ENCODE data around the gene AGO3.

AGO3 gene

DNA sequence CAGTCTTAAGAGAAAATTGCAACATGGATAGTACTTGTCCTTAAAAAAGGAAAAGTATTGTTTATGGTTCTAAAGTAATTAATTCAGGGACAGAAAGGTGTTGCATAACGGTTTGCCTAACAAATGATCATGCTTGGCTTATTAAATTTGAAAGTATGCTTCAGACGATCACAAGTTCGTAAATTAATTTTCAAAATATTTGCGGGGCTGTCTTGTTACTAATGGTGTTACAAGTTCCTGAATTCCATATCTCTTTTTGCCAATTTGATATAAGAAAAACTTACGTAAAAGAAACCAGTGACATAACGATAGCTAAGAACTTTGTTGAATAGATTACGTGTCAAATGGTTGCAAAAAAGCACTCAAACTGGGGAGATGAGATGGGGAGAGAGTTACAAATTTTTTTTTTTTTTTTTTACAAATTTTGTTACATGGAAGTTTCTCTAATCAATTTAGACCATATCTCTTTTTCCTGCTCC is 1.3 kb downstream of the AGO3 start:
- DNase-seq (ENCODE audit: low spot score): no peak
- in situ Hi-C loops (cut with MboI; ENCODE audit: low pct_unique_long_range_greater_than_20kb, low sequenced_read_pairs, unreplicated experiment): no loop called here

DNA sequence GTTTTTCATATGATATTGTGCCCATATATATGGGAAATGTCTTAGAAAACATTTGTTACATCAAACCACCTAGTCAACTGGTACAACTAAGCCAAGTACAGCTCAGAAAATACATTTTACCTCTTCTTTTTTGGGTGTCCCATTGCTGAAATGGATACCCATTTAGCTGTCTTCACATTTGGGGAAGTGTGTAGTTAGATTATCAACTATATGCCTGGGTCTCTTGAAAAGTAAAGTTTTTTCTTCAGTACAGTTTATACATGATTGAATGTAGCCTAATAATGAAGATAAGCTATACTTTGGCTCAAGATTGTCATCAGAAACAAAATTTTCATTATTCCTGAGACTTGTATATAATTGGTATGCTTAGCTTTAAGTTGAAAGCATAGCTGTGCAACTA is 2.0 kb downstream of the AGO3 start:
- in situ Hi-C loops (cut with MboI; ENCODE audit: low pct_unique_long_range_greater_than_20kb, low sequenced_read_pairs, unreplicated experiment): no loop called here
- TF ChIP-seq, protein P1, sequence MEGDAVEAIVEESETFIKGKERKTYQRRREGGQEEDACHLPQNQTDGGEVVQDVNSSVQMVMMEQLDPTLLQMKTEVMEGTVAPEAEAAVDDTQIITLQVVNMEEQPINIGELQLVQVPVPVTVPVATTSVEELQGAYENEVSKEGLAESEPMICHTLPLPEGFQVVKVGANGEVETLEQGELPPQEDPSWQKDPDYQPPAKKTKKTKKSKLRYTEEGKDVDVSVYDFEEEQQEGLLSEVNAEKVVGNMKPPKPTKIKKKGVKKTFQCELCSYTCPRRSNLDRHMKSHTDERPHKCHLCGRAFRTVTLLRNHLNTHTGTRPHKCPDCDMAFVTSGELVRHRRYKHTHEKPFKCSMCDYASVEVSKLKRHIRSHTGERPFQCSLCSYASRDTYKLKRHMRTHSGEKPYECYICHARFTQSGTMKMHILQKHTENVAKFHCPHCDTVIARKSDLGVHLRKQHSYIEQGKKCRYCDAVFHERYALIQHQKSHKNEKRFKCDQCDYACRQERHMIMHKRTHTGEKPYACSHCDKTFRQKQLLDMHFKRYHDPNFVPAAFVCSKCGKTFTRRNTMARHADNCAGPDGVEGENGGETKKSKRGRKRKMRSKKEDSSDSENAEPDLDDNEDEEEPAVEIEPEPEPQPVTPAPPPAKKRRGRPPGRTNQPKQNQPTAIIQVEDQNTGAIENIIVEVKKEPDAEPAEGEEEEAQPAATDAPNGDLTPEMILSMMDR (IDR thresholded peaks at IDR 0.05; ENCODE audit: extremely low read depth, insufficient read depth, missing control alignments): no peak
- DNase-seq (ENCODE audit: low spot score): no peak

More for the DNA sequence above, 1.3 kb downstream of the AGO3 start:
- TF ChIP-seq, protein P1 (IDR thresholded peaks at IDR 0.05; ENCODE audit: extremely low read depth, insufficient read depth, missing control alignments): no peak

DNA sequence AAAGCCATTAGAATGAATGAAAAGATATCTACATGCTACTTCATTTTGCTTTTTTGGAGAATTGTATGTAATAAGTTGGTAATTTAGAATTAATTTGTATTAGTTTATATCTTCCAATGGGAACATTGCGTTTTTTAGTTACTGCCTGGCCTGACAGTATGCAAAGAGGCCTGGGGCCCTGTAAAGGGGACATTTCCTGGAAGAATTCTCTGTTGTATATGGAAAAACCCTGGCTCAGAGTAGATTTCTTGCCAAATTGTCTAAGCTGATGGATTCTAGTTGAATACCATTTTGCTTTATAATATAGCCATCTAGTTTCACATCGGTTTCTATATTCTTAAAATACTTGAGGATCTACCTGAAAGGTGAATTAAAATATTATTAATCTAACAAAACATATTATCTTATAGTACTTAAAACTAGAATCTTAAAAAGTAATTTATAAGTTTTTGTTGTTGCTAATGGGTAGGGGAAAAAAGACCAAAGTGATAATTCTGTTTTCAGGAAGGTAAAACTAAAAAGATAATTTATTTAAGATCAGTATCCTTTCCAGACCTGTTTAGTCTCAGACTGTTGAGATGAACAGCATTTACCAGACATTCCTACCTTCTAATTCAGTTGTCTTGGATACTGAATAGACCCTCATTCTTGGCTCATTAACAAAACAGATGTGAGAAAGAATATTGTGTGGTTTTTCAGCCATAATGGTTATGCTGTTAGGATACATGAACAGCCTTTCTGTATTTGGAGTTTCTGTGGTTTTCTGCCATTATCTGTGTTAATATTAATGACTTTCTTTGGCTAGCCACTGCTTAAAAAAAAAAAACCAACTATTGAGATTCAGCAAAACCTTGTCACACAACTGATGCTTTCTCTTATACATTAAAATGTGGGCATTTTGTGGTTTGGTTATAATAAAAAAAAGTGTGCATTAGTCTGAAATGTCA is 4.8 kb downstream of the AGO3 start:
- no peak for DNase-seq (ENCODE audit: low spot score)
- TF ChIP-seq, protein P1 (IDR thresholded peaks at IDR 0.05; ENCODE audit: extremely low read depth, insufficient read depth, missing control alignments): no peak
- in situ Hi-C loops (cut with MboI; ENCODE audit: low pct_unique_long_range_greater_than_20kb, low sequenced_read_pairs, unreplicated experiment): no loop called here

DNA sequence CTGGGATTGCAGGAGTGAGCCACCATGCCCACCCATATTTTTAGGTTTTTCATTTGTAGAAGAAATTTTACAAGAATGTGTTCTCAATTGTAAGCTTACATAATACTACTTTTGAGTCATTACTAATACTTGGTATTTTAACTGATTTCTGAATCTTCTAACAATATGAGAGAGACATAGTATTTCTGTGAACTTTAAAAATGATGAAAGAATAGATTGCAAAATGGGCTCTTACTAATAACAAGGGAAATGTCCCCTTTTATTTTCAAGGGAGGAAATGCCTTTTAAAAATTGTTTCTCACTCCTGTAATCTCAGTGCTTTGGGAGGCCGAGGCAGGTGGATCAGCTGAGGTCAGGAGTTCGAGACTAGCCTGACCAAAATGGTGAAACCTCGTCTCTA is 5.9 kb downstream of the AGO3 start:
- DNase-seq (ENCODE audit: low spot score): no peak
- in situ Hi-C loops (cut with MboI; ENCODE audit: low pct_unique_long_range_greater_than_20kb, low sequenced_read_pairs, unreplicated experiment): no loop called here
- TF ChIP-seq, protein P1 (IDR thresholded peaks at IDR 0.05; ENCODE audit: extremely low read depth, insufficient read depth, missing control alignments): no peak

GRCh38 chr1:35939484-35939883 is 8.6 kb downstream of the AGO3 start:
- in situ Hi-C loops (cut with MboI; ENCODE audit: low pct_unique_long_range_greater_than_20kb, low sequenced_read_pairs, unreplicated experiment): no loop called here
- DNase-seq (ENCODE audit: low spot score): no peak
- TF ChIP-seq, protein P1 (IDR thresholded peaks at IDR 0.05; ENCODE audit: extremely low read depth, insufficient read depth, missing control alignments): no peak

DNA sequence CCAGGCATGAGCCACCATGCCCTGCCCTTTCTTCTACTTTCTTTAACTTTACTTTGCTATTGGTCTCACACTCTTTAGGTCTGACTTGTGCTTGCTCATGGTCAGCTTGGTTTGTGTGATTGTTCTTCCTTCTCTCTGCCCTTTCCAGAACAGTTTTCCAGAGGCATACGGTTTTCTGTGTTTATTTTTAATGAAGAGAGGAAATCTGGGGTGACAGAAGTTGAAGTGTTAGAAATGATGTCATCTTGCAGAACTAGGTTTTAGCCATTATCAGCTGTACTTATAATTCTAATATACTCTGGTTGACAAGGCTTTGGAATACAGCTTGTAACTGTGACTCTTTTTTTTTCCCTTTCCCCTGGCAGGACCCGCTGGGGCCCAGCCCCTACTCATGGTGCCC is 14.4 kb downstream of the AGO3 start:
- in situ Hi-C loops (cut with MboI; ENCODE audit: low pct_unique_long_range_greater_than_20kb, low sequenced_read_pairs, unreplicated experiment): no loop called here
- DNase-seq (ENCODE audit: low spot score): no peak
- TF ChIP-seq, protein P1 (IDR thresholded peaks at IDR 0.05; ENCODE audit: extremely low read depth, insufficient read depth, missing control alignments): no peak
